A172 (cell line): Measurements from ENCODE around the gene CNIH2. TPM values are rescaled to one million over a fixed set of nuclear protein-coding genes. Genes with fewer than 3 reads are reported as not detected.
A peak's percentile ranks its signal among the peaks of the same experiment; 100 is the strongest.

ENCODE experiments used
- DNase-seq: peaks from one replicate; pipeline ENCODE4 v3.0.0-alpha.2; 2015; ENCODE audit warnings: low spot score
- total RNA-seq: library from RNA; depleted of rRNA; stranded (reverse); fragments of >200 nt; shearing (Covaris generic); gene quantifications from 2 replicates; pipeline ENCODE4 v1.2.3, GENCODE V29; 2014

The CNIH2 gene
- total RNA-seq, 1 experiment from 2014 or later: 1.9 TPM

DNA sequence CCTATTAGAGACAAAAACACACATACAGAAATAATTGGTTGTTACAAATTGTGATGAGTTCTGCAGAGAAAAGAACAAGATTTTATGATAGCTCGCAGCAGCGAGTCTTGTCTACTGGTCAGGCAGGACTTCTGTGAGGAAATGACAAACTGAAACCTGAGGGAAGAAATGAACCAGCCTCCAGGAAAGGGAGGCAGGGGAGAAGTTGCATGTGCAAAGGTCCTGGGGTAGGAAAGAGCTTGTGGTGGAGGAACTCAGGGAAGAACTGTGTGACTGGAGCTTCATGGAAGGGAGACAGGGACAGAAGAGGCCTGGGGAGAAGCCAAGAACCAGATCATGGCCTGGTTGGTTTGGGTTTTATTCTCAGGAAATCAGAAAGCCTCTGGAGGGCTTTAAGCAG is 18.8 kb upstream of the CNIH2 start:
- DNase-seq: no peak

GRCh38 chr11:66259956-66260355 is 18.0 kb upstream of the CNIH2 start:
- DNase-seq: no peak

- no peak for DNase-seq
Measured at GRCh38 chr11:66261578-66261977, 16.4 kb upstream of the CNIH2 start.

- DNase-seq: no peak
Measured at GRCh38 chr11:66262191-66262590, 15.8 kb upstream of the CNIH2 start.

- no peak for DNase-seq
Measured at GRCh38 chr11:66262696-66263095, 15.3 kb upstream of the CNIH2 start.

DNA sequence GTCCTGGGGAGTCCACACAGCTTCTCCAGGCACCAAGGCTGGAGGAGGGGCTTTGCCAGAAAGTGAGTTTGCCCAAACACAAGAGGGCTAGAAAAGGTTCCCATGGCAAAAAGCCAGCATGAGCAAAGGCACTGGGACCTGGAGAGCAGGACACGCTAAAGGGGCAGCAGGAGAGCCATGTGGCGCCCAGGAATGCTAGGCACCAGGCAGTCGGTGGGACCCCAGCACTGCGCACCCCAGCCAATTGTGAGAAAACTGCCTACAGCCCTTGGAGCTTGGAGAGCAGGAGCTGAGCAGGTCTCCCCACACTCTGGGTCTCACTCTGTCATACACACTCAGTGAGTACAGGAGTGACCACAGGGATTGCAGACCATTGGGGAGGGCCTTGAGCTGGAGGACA is 14.7 kb upstream of the CNIH2 start:
- DNase-seq: no peak

DNA sequence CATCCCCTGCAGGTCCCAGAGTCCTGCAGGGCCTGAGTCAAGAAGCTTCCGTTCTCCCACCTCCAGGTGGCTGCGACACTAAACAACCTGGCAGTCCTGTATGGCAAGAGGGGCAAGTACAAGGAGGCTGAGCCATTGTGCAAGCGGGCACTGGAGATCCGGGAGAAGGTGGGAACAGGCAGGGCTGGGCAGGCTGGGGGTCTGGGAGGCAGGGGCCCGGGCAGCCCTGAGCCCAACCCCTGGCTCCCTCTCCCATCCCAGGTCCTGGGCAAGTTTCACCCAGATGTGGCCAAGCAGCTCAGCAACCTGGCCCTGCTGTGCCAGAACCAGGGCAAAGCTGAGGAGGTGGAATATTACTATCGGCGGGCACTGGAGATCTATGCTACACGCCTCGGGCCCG is 14.2 kb upstream of the CNIH2 start:
- no peak for DNase-seq

DNA sequence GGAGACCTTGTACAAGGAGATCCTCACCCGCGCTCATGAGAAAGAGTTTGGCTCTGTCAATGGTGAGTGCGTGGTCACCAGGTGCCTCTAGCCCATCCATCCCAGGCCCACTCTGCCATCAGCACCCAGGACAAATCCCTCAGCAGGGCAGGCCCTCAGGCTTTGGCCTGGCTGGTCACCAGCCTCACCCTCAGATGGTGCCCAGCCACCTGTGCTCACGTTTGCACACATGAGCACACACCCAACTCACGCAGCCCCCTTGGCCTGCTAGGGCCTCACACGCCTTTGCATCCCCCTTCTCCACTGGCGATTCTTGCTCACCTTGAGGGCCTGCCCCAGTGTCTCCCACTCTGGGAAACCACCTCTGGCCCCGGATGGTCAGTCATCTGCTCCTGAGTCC is 13.6 kb upstream of the CNIH2 start:
- DNase-seq: no peak

DNA sequence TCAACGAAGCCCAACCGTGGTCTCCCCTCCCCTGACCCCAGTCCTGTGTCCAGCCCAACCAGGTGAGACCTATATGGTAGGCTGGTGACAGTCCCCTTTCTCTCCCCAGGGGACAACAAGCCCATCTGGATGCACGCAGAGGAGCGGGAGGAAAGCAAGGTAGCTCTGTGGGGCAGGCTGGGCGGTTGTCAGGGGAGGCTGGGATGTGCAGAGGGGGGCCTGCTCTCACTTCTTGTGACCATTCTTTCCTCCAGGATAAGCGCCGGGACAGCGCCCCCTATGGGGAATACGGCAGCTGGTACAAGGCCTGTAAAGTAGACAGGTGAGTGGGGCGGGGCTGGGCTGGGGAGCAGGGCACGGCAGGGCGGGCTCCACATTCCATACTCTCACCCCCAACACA is 13.1 kb upstream of the CNIH2 start:
- DNase-seq: no peak

- no peak for DNase-seq
Measured at GRCh38 chr11:66265531-66266377, 12.2 kb upstream of the CNIH2 start.

DNA sequence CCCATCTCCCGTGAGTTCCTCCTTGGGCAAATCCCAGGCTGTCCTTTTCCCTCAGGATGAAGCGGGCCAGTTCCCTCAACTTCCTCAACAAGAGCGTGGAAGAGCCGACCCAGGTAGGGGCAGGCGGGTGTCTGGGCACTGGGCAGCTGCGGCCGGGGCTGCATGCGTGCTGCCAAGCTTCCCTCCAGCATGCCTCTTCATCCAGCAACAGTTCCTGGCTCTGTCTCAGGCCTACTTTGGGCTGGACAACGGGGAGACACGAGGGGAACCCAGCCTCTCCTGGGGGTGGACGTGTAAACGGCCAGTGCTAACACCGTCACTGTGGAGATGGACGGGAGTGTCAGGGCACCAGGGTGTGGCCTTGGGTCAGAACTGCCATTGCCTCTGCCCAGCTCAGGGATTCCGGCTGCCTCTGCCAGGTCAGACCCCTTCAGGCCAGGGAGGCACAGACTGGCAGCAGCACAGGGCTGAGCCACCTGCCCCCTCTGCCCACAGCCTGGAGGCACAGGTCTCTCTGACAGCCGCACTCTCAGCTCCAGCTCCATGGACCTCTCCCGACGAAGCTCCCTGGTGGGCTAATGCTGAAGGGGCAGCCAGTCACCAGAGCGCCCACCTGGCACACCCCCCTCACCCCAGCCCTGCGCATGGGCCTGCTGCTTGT is 11.5 kb upstream of the CNIH2 start:
- DNase-seq: no peak

DNA sequence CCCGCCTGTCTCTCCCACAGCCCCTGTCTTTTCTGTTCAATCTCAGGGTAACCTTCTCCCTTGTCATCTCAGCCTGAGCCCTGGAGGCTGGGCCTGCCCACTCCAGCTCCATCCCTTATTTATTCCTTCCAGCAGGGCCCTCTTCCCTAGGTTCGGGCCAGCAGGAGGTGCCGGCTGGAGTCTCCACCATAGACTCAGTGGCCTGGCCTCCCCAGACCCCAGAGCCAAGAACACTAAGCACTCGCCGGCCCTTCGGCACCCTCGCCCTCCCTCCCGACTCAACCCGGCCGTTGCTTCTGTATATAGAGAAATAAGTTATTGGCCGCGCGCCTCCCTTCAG is 11.0 kb upstream of the CNIH2 start:
- DNase-seq: no peak

- peak; percentile 42 for DNase-seq
Measured at GRCh38 chr11:66267379-66268243, 10.4 kb upstream of the CNIH2 start.

DNA sequence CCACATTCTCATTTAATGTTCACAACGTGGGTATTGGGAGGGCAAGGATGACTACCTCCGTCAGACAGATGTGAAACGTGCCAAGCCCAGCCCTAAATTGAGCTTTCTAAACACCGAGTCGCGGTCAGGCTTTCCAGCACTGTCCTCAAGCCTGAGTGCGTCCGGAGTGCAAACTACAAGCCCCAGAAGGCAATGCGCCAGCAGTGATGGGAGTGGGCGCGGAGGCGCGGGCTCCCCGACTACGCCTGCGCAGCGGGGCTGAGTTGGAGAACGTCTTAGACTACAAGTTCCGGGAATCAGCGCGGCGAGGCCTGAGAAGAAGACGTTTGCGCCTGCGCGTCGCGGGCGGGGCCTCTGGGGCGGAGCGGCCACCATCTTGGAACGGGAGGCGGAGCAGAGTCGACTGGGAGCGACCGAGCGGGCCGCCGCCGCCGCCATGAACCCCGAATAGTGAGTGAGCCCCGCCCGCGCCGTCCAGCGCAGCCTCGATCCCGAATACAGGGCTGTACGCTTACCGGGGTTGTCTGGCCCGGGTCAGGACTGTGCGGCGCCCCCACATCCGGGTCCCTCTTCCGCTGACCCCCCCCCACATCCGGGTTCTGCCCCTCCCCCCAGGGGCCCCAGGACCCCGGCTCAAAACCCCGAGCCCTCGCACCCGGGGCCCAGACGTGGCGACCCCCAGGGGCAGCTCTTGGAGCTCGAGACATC is 9.6 kb upstream of the CNIH2 start, which contains the start of gene RAB1B:
Gene RAB1B, plus strand, starts transcription at position 396 of the 708 bp plus-strand sequence. Its CDS starts 41 bp downstream, at position 437.
- peak; percentile 95 for DNase-seq

DNA sequence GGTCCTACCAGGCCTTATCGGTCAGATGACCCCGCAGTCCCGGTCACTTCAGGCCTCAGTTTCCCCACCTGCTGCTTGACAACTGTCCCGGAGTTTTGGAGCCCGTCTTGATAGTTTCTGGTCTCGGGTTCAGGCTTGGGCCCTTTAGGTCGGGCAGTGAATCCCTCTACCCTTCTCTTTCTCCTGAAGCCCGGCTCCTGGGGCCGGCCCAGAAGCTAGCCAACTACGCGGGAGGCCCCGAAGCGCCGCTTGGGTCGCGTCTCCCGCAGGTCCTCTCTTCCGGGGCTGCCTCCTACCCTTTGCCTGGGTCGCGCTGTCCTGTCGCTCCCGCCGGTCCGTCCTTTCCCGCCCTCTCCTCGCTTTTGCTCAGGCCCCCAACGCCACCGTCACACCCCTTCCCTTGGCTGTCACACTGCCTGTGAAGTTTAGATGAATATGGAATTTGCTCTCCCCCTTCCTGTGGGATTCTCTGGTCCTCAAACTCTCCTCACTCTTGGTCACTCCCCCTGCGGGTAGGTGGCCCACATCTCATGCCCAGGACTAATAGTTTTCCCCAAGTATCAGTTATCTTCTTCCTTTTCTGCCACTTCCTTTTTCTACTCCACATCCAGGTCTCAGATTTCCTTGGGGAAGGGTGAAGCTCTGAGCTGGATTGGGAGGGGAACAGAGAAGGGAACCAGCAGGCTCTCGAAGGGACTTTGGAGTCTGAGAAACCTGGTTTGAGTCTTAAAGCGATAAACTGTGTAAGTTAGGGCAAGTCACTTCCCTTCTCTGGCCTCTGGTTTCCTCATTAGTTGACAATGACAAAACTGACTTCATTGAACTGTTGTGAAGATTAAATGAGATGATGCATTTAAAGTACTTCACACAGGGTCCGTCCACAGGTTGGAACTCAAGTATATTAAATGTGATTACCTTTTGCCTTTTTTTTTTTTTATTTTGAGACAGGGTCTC is 8.7 kb upstream of the CNIH2 start:
- DNase-seq: peak; percentile 40

GRCh38 chr11:66271816-66272215 is 6.2 kb upstream of the CNIH2 start:
- no peak for DNase-seq

- no peak for DNase-seq
Measured at GRCh38 chr11:66272596-66272995, 5.4 kb upstream of the CNIH2 start.

DNA sequence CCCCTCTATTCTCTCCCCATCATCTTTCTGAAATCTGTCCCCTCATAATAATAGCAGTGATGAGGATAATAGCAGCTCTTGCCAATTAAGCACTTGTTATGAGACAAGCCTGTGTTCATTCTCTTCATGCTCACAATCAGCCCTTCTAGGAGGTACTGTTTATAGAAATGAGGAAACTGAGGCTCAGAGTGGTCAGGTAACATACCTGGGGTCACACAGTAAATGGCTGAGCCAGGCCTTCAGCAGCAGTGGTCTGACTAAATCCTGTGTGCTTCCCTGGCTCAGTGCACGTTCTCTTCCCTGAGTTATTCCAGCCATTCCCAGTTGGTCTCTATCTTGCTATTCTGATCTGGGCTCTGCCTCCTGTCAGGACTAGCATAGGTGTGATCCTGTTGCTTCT is 3.8 kb upstream of the CNIH2 start:
- no peak for DNase-seq

DNA sequence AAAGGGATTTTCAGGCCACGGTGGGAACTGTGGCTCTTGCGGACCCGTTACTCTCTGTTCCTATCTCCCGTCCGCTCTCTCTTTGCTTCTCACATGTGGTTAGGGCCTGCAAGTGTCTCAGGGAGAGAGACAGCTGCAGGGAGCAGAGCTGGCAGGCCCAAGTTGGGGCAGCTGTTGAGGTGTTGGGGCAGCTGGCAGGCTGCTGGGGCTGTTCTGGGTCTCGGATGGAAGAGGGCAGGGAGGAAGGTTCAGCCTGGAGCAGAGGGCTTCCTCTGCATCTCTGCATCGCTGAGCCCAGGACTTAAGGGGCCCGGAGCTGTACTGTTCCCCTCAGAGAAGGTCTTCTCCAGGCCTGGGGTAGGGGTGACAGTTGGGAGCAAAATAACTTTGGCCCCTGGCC is 2.6 kb upstream of the CNIH2 start:
- DNase-seq: no peak

DNA sequence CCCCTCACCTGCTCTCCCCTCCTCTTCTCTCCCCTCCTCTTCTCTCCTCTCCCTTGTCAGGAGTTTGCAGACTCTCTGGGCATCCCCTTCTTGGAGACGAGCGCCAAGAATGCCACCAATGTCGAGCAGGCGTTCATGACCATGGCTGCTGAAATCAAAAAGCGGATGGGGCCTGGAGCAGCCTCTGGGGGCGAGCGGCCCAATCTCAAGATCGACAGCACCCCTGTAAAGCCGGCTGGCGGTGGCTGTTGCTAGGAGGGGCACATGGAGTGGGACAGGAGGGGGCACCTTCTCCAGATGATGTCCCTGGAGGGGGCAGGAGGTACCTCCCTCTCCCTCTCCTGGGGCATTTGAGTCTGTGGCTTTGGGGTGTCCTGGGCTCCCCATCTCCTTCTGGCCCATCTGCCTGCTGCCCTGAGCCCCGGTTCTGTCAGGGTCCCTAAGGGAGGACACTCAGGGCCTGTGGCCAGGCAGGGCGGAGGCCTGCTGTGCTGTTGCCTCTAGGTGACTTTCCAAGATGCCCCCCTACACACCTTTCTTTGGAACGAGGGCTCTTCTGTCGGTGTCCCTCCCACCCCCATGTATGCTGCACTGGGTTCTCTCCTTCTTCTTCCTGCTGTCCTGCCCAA is 1.9 kb upstream of the CNIH2 start:
- DNase-seq: no peak
